ENCODE data around the gene DPM3. TPM values are rescaled to one million over a fixed set of nuclear protein-coding genes. Genes with fewer than 3 reads are reported as not detected.
A peak's percentile ranks its signal among the peaks of the same experiment; 100 is the strongest.

Gene DPM3
- total and polyA plus RNA-seq, 2 of the 13 experiments (the other 11 are each of a cell fraction or from before 2014, with no cell fraction given) = 23.2 to 53.4 TPM

DNA sequence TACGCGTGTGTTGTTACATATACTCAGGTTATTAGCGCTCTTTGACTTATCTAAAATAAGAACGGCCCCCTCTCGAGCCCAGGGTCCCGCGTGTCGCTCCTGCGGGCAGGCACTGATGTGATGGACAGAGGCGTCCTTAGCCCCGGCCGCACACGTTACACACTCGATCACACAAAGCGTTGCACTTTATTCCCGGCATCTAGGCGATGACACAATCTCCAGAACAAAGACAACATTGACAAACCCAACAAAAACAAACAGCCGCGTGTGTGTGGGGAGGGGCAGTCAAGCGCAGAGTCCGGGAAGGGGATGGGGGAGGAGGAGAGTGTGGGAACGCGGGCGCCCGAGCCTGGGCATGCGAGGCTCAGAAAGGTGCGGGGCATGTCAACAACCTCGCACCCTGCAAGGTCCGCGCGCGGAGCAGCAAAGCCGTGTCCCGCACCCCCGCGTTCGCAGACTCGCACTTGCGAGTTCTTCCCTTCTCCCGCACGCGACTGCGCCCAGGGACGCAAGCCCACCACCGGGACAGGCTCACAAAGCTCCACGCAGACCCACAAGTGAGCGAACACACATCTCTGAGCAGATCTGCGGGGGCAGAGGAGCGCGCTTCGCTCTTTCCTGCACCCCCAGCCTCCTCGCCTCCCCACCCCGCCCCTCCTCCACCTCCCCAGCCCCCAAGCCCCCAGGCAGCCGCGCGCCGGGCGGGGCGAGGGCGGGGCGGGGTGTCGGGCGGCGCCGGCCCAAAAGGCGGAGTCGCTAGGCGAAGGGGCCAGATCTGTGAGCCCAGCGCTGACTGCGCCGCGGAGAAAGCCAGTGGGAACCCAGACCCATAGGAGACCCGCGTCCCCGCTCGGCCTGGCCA is 13.0 kb downstream of the DPM3 start, which contains the start of gene EFNA1 (continued):
- TF ChIP-seq ZIK1 (CRISPR knock-in tag; IDR thresholded peaks at IDR 0.05; ENCODE audit: borderline replicate concordance, low read depth) (no peak), ZNF775 (CRISPR knock-in tag; IDR thresholded peaks at IDR 0.05; ENCODE audit: borderline replicate concordance) (no peak), ATF7 (IDR thresholded peaks at IDR 0.05) (peak; percentile 79), ATF7 (CRISPR knock-in tag; IDR thresholded peaks at IDR 0.05) (peak; percentile 95), ZKSCAN8 (CRISPR knock-in tag; IDR thresholded peaks at IDR 0.05; ENCODE audit: borderline replicate concordance) (no peak), HOXA5 (CRISPR knock-in tag; IDR thresholded peaks at IDR 0.05) (peak; percentile 33), ZNF326 (CRISPR knock-in tag; IDR thresholded peaks at IDR 0.05; ENCODE audit: borderline replicate concordance) (no peak), NR3C1 (CRISPR knock-in tag; IDR thresholded peaks at IDR 0.05) (no peak), ZNF441 (CRISPR knock-in tag; IDR thresholded peaks at IDR 0.05; ENCODE audit: borderline replicate concordance) (peak; percentile 19; the same call in 1 of the 2 replicates), TBL1XR1 (IDR thresholded peaks at IDR 0.05; ENCODE audit: borderline replicate concordance, low read length, partially characterized antibody) (peak; percentile 96), ARHGAP35 (CRISPR knock-in tag; IDR thresholded peaks at IDR 0.05; ENCODE audit: borderline replicate concordance) (0 out of 2 replicates have a peak, but pooled peaks have one; percentile 54), HDAC1 (CRISPR knock-in tag; IDR thresholded peaks at IDR 0.05) (peak; percentile 95), CBX1 (IDR thresholded peaks at IDR 0.05; ENCODE audit: low read depth) (no peak), NCOA5 (CRISPR knock-in tag; IDR thresholded peaks at IDR 0.05) (no peak)
- TF ChIP-seq, protein P1, sequence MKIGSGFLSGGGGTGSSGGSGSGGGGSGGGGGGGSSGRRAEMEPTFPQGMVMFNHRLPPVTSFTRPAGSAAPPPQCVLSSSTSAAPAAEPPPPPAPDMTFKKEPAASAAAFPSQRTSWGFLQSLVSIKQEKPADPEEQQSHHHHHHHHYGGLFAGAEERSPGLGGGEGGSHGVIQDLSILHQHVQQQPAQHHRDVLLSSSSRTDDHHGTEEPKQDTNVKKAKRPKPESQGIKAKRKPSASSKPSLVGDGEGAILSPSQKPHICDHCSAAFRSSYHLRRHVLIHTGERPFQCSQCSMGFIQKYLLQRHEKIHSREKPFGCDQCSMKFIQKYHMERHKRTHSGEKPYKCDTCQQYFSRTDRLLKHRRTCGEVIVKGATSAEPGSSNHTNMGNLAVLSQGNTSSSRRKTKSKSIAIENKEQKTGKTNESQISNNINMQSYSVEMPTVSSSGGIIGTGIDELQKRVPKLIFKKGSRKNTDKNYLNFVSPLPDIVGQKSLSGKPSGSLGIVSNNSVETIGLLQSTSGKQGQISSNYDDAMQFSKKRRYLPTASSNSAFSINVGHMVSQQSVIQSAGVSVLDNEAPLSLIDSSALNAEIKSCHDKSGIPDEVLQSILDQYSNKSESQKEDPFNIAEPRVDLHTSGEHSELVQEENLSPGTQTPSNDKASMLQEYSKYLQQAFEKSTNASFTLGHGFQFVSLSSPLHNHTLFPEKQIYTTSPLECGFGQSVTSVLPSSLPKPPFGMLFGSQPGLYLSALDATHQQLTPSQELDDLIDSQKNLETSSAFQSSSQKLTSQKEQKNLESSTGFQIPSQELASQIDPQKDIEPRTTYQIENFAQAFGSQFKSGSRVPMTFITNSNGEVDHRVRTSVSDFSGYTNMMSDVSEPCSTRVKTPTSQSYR (CRISPR knock-in tag; IDR thresholded peaks at IDR 0.05; ENCODE audit: borderline replicate concordance) = peak; percentile 99
- TF ChIP-seq, protein P2, sequence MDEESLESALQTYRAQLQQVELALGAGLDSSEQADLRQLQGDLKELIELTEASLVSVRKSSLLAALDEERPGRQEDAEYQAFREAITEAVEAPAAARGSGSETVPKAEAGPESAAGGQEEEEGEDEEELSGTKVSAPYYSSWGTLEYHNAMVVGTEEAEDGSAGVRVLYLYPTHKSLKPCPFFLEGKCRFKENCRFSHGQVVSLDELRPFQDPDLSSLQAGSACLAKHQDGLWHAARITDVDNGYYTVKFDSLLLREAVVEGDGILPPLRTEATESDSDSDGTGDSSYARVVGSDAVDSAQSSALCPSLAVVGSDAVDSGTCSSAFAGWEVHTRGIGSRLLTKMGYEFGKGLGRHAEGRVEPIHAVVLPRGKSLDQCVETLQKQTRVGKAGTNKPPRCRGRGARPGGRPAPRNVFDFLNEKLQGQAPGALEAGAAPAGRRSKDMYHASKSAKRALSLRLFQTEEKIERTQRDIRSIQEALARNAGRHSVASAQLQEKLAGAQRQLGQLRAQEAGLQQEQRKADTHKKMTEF (CRISPR knock-in tag; IDR thresholded peaks at IDR 0.05) = peak; percentile 93
- TF ChIP-seq, protein P3, sequence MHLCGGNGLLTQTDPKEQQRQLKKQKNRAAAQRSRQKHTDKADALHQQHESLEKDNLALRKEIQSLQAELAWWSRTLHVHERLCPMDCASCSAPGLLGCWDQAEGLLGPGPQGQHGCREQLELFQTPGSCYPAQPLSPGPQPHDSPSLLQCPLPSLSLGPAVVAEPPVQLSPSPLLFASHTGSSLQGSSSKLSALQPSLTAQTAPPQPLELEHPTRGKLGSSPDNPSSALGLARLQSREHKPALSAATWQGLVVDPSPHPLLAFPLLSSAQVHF (CRISPR knock-in tag; IDR thresholded peaks at IDR 0.05) = no peak; the same call in 1 of the 2 replicates
- TF ChIP-seq, protein P4, sequence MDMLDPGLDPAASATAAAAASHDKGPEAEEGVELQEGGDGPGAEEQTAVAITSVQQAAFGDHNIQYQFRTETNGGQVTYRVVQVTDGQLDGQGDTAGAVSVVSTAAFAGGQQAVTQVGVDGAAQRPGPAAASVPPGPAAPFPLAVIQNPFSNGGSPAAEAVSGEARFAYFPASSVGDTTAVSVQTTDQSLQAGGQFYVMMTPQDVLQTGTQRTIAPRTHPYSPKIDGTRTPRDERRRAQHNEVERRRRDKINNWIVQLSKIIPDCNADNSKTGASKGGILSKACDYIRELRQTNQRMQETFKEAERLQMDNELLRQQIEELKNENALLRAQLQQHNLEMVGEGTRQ (IDR thresholded peaks at IDR 0.05; ENCODE audit: low read depth, low read length) = no peak
- TF ChIP-seq, protein P4 (CRISPR knock-in tag; IDR thresholded peaks at IDR 0.05; ENCODE audit: borderline replicate concordance) = no peak
- TF ChIP-seq, protein P5, sequence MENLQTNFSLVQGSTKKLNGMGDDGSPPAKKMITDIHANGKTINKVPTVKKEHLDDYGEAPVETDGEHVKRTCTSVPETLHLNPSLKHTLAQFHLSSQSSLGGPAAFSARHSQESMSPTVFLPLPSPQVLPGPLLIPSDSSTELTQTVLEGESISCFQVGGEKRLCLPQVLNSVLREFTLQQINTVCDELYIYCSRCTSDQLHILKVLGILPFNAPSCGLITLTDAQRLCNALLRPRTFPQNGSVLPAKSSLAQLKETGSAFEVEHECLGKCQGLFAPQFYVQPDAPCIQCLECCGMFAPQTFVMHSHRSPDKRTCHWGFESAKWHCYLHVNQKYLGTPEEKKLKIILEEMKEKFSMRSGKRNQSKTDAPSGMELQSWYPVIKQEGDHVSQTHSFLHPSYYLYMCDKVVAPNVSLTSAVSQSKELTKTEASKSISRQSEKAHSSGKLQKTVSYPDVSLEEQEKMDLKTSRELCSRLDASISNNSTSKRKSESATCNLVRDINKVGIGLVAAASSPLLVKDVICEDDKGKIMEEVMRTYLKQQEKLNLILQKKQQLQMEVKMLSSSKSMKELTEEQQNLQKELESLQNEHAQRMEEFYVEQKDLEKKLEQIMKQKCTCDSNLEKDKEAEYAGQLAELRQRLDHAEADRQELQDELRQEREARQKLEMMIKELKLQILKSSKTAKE (CRISPR knock-in tag; IDR thresholded peaks at IDR 0.05; ENCODE audit: borderline replicate concordance) = peak; percentile 96
